H9 (cell line): ENCODE data around the gene NADSYN1. TPM values are rescaled to one million over a fixed set of nuclear protein-coding genes. Genes with fewer than 3 reads are reported as not detected.

ENCODE experiments used
- DNase-seq: peaks from one replicate; pipeline ENCODE4 v3.0.0-alpha.2; 2017
- H2AFZ ChIP-seq: one replicate; pipeline ENCODE4 v1.6.1; 2013; ENCODE audit warnings: mild to moderate bottlenecking, low read length, control low read depth, moderate library complexity
- H2AK5ac ChIP-seq: 2 replicates; pipeline ENCODE4 v1.6.1; 2013; ENCODE audit warnings: low read length, control low read depth, mixed read lengths; ENCODE audit not compliant: insufficient read length
- H2BK120ac ChIP-seq: one replicate; pipeline ENCODE4 v1.6.1; 2013; ENCODE audit warnings: low read depth, mild to moderate bottlenecking, low read length, control low read depth, inconsistent platforms; ENCODE audit not compliant: poor library complexity, severe bottlenecking
- H2BK12ac ChIP-seq: 2 replicates; pipeline ENCODE4 v1.6.1; 2013; ENCODE audit warnings: low read length, control low read depth, mixed read lengths, low read depth; ENCODE audit not compliant: insufficient read length
- H2BK15ac ChIP-seq: 2 replicates; pipeline ENCODE4 v1.6.1; 2013; ENCODE audit warnings: low read depth, low read length, control low read depth
- H2BK20ac ChIP-seq: one replicate; pipeline ENCODE4 v1.6.1; 2013; ENCODE audit warnings: low read depth, mild to moderate bottlenecking, low read length, control low read depth, inconsistent platforms; ENCODE audit not compliant: poor library complexity, severe bottlenecking
- H2BK5ac ChIP-seq: 2 replicates; pipeline ENCODE4 v1.6.1; 2013; ENCODE audit warnings: low read length, control low read depth, mixed read lengths; ENCODE audit not compliant: insufficient read length
- H3K14ac ChIP-seq: 2 replicates; pipeline ENCODE4 v1.6.1; 2013; ENCODE audit warnings: low read length, control low read depth; ENCODE audit not compliant: insufficient read depth
- H3K18ac ChIP-seq: 2 replicates; pipeline ENCODE4 v1.6.1; 2013; ENCODE audit warnings: low read depth, mild to moderate bottlenecking, mixed read lengths, low read length, control low read depth; ENCODE audit not compliant: insufficient read length
- H3K23ac ChIP-seq: 2 replicates; pipeline ENCODE4 v1.6.1; 2013; ENCODE audit warnings: low read length, control low read depth, mixed read lengths, low read depth; ENCODE audit not compliant: insufficient read length
- H3K23me2 ChIP-seq: 2 replicates; pipeline ENCODE4 v1.6.1; 2013; ENCODE audit warnings: low read depth, mild to moderate bottlenecking, mixed read lengths, low read length, control low read depth; ENCODE audit not compliant: insufficient read length, poor library complexity, severe bottlenecking
- H3K27ac ChIP-seq: 2 replicates; pipeline ENCODE4 v1.5.1; 2013; ENCODE audit warnings: low read length, control low read depth, mixed read lengths, low read depth; ENCODE audit not compliant: insufficient read length
- H3K27me3 ChIP-seq: 2 replicates; pipeline ENCODE4 v1.6.1; 2013; ENCODE audit warnings: low read length, control low read depth, inconsistent platforms; ENCODE audit not compliant: insufficient read depth
- H3K4ac ChIP-seq: 2 replicates; pipeline ENCODE4 v1.6.1; 2013; ENCODE audit warnings: low read depth, mild to moderate bottlenecking, control low read depth, inconsistent platforms, low read length, moderate library complexity
- H3K4me1 ChIP-seq: 2 replicates; pipeline ENCODE4 v1.6.1; 2013; ENCODE audit warnings: low read length, control low read depth, inconsistent platforms; ENCODE audit not compliant: insufficient read depth
- H3K4me2 ChIP-seq: 2 replicates; pipeline ENCODE4 v1.6.1; 2013; ENCODE audit warnings: low read length, control low read depth, mixed read lengths; ENCODE audit not compliant: insufficient read length, insufficient read depth
- H3K56ac ChIP-seq: 2 replicates; pipeline ENCODE4 v1.6.1; 2013; ENCODE audit warnings: low read depth, mild to moderate bottlenecking, mixed read lengths, low read length, control low read depth; ENCODE audit not compliant: insufficient read length
- H3K79me1 ChIP-seq: 2 replicates; pipeline ENCODE4 v1.6.1; 2013; ENCODE audit warnings: low read depth, mild to moderate bottlenecking, moderate library complexity, low read length, control low read depth, inconsistent platforms; ENCODE audit not compliant: insufficient read depth, poor library complexity, severe bottlenecking
- H3K79me2 ChIP-seq: 2 replicates; pipeline ENCODE4 v1.6.1; 2013; ENCODE audit warnings: low read length, control low read depth, inconsistent platforms; ENCODE audit not compliant: insufficient read depth
- H3K9ac ChIP-seq: 2 replicates; pipeline ENCODE4 v1.6.1; 2013; ENCODE audit warnings: low read length, control low read depth, mixed read lengths; ENCODE audit not compliant: insufficient read length; ENCODE audit errors: extremely low read depth
- H3K9me3 ChIP-seq: one replicate; pipeline ENCODE4 v1.6.1; 2013; ENCODE audit warnings: low read depth, low read length, inconsistent platforms; ENCODE audit not compliant: control insufficient read depth
- H3T11ph ChIP-seq: one replicate; pipeline ENCODE4 v1.6.1; 2013; ENCODE audit warnings: mild to moderate bottlenecking, low read length, control low read depth, inconsistent platforms
- H4K20me1 ChIP-seq: one replicate; pipeline ENCODE4 v1.6.1; 2013; ENCODE audit not compliant: control insufficient read depth, insufficient read length, insufficient read depth
- H4K5ac ChIP-seq: 2 replicates; pipeline ENCODE4 v1.6.1; 2013; ENCODE audit warnings: low read depth, mild to moderate bottlenecking, mixed read lengths, low read length, control low read depth; ENCODE audit not compliant: insufficient read length
- H4K8ac ChIP-seq: replicated peaks from 2 replicates; pipeline ENCODE4 v1.6.1; 2013; ENCODE audit warnings: low read length, control low read depth, mixed read lengths, low read depth; ENCODE audit not compliant: insufficient read length
- H4K91ac ChIP-seq: 2 replicates; pipeline ENCODE4 v1.6.1; 2013; ENCODE audit warnings: low read depth, mild to moderate bottlenecking, moderate library complexity, mixed read lengths, low read length, control low read depth; ENCODE audit not compliant: insufficient read length
- H3K27ac Mint-ChIP-seq, 3 experiments: 2 replicates in 2 of 3; 3 replicates in 1 of 3; pipeline ENCODE4 v1.8.0; 2020 to 2021; ENCODE audit warnings: mixed read lengths in 3 of 3, mild to moderate bottlenecking in 1 of 3, moderate library complexity in 1 of 3
- H3K27me3 Mint-ChIP-seq: 2 replicates; pipeline ENCODE4 v1.8.0; 2021; ENCODE audit warnings: low read depth, mild to moderate bottlenecking, moderate library complexity, mixed read lengths
- H3K36me3 Mint-ChIP-seq, 3 experiments: 2 replicates in 2 of 3; 3 replicates in 1 of 3; pipeline ENCODE4 v1.8.0; 2020 to 2021; ENCODE audit warnings: low read depth in 3 of 3, mixed read lengths in 3 of 3; ENCODE audit not compliant: insufficient read depth in 1 of 3
- H3K4me1 Mint-ChIP-seq, 2 experiments: 2 replicates each; pipeline ENCODE4 v1.8.0; 2020; ENCODE audit warnings: mixed read lengths in 2 of 2
- H3K4me3 Mint-ChIP-seq, 2 experiments: 2 replicates in 1 of 2; 3 replicates in 1 of 2; pipeline ENCODE4 v1.8.0; 2020 to 2021; ENCODE audit warnings: mild to moderate bottlenecking in 2 of 2, mixed read lengths in 2 of 2, moderate library complexity in 1 of 2
- H3K9me3 Mint-ChIP-seq, 2 experiments: 2 replicates in 1 of 2; 3 replicates in 1 of 2; pipeline ENCODE4 v1.8.0; 2020; ENCODE audit warnings: mild to moderate bottlenecking in 2 of 2, mixed read lengths in 2 of 2, moderate library complexity in 1 of 2
- WGBS: extraction: QIAGEN DNeasy Blood & Tissue Kit; methylation state at CpG from one replicate; pipeline ENCODE4 v1.1.7; 2013; ENCODE audit warnings: missing lambda C conversion rate, low lambda C conversion rate, mixed read lengths; ENCODE audit not compliant: insufficient read length; ENCODE audit errors: extremely low coverage; 5-methylcytosine and 5-hydroxymethylcytosine counted together
- total RNA-seq: library from RNA; stranded (reverse); gene quantifications from 2 replicates; pipeline ENCODE4 v1.2.1, GENCODE V29; 2021
- TF ChIP-seq, protein P1 (sequence below): fragments of 200-600 bp; sonication (generic); conservative IDR thresholded peaks from 3 replicates; pipeline ENCODE4 v1.8.0; 2021; ENCODE audit warnings: antibody characterized with exemption, mild to moderate bottlenecking

Gene NADSYN1
- total RNA-seq, 1 experiment from 2014 or later = 44.2 TPM

DNA sequence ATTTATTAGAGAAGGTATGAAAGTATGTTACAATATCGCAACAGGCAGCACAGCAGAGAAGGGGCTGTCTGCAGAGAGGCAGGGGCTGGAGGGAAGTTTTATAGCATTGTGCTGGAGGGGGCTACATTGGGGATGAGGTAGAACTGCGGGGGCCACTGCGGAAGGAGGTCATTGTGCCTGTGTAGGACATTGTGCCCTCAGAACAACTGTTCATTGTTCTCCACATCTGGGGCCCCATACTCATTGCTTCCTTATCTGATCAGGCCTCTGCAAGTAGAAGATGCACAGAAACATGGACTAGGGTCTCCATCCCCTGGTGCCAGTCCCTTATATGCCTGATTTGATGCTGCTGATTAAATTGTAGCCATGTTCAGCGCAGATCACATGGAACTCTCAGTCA lies 12.1 kb downstream of the NADSYN1 start:
- H4K20me1 ChIP-seq = no peaks in the 10 kb centered on the region
- H2AK5ac ChIP-seq = no peak overlapping the region
- no peak overlapping the region for H4K8ac ChIP-seq
- no peak overlapping the region for H2BK15ac ChIP-seq
- no peak overlapping the region for H3K56ac ChIP-seq
- Mint-ChIP-seq H3K27me3 (no peaks in the 10 kb centered on the region; the same call in 1 of the 2 replicates), H3K9me3 (peaks cover 17 to 21% of the 10 kb centered on the region in 2 experiments), H3K4me3 (no peak overlapping the region), H3K36me3 (peaks cover 37 to 76% (median 58%) of the 10 kb centered on the region in 3 experiments; a peak in 6 of 7 replicates), H3K4me1 (peaks cover 0 to 3% of the 10 kb centered on the region in 2 experiments; a peak in 3 of 4 replicates), H3K27ac (no peak overlapping the region)
- TF ChIP-seq, protein P1, sequence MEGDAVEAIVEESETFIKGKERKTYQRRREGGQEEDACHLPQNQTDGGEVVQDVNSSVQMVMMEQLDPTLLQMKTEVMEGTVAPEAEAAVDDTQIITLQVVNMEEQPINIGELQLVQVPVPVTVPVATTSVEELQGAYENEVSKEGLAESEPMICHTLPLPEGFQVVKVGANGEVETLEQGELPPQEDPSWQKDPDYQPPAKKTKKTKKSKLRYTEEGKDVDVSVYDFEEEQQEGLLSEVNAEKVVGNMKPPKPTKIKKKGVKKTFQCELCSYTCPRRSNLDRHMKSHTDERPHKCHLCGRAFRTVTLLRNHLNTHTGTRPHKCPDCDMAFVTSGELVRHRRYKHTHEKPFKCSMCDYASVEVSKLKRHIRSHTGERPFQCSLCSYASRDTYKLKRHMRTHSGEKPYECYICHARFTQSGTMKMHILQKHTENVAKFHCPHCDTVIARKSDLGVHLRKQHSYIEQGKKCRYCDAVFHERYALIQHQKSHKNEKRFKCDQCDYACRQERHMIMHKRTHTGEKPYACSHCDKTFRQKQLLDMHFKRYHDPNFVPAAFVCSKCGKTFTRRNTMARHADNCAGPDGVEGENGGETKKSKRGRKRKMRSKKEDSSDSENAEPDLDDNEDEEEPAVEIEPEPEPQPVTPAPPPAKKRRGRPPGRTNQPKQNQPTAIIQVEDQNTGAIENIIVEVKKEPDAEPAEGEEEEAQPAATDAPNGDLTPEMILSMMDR = no peak
- H4K91ac ChIP-seq = no peak overlapping the region
- H3K27ac ChIP-seq = no peak overlapping the region
- H3K4me1 ChIP-seq = no peaks in the 10 kb centered on the region
- H2BK120ac ChIP-seq = no peak overlapping the region
- no peak overlapping the region for H3K23ac ChIP-seq
- H2BK5ac ChIP-seq = no peak overlapping the region
- no peak overlapping the region for H2AFZ ChIP-seq
- H3K9me3 ChIP-seq = peaks cover 16% of the 10 kb centered on the region
- H2BK12ac ChIP-seq = no peak overlapping the region
- no peak overlapping the region for H3K4me2 ChIP-seq
- H3K18ac ChIP-seq = no peak overlapping the region
- H3K79me1 ChIP-seq = no peaks in the 10 kb centered on the region
- H3K79me2 ChIP-seq = no peaks in the 10 kb centered on the region
- no peak overlapping the region for H3K4ac ChIP-seq
- no CpG with 5 or more reads among the region's 4 CpGs for WGBS
- H3K14ac ChIP-seq = no peak overlapping the region
- H2BK20ac ChIP-seq = no peak overlapping the region
- H3K27me3 ChIP-seq = no peaks in the 10 kb centered on the region
- DNase-seq = no peak
- no peak overlapping the region for H3T11ph ChIP-seq
- no peak overlapping the region for H4K5ac ChIP-seq
- H3K9ac ChIP-seq = no peak overlapping the region
- H3K23me2 ChIP-seq = no peaks in the 10 kb centered on the region
